Activated T-helper 2 cell treated with anti-CD3 and anti-CD28 coated beads, Interferon-gamma antibody, Interleukin-2, Interleukin-4, amounts not matched to agents 10 μg/mL and 5 μg/mL and 100 μg/mL, durations not matched to agents 14 hours and 24 hours and 36 hours (primary cell): Measurements from ENCODE around the gene TCEANC2. TPM values are rescaled to one million over a fixed set of nuclear protein-coding genes. Genes with fewer than 3 reads are reported as not detected.
"Not testable (repeated sequence)": the region's sequence is repeated elsewhere in the genome, so short reads cannot be mapped to it uniquely, and the experiment has no call there.

ENCODE experiments used
- DNase-seq: peaks from one replicate; pipeline ENCODE4 v3.0.0; 2021; ENCODE audit warnings: low spot score
- H3K27ac Mint-ChIP-seq: one replicate; pipeline ENCODE4 v1.8.0; 2021; ENCODE audit warnings: mixed read lengths
- H3K27me3 Mint-ChIP-seq: one replicate; pipeline ENCODE4 v1.8.0; 2021; ENCODE audit warnings: low read depth, mixed read lengths
- H3K36me3 Mint-ChIP-seq: one replicate; pipeline ENCODE4 v1.8.0; 2021; ENCODE audit warnings: low read depth, mixed read lengths
- H3K4me1 Mint-ChIP-seq: one replicate; pipeline ENCODE4 v1.8.0; 2021; ENCODE audit warnings: low read depth, mixed read lengths
- H3K4me3 Mint-ChIP-seq: one replicate; pipeline ENCODE4 v1.8.0; 2021; ENCODE audit warnings: low read depth, mild to moderate bottlenecking, moderate library complexity, mixed read lengths
- H3K9me3 Mint-ChIP-seq: one replicate; pipeline ENCODE4 v1.8.0; 2021; ENCODE audit warnings: mixed read lengths
- intact Hi-C: fragments of 100-400 bp; cut with micrococcal nuclease; formaldehyde crosslinking; loops from one replicate; pipeline ENCODE4 v1.15.1; 2023
- total RNA-seq: library from RNA; stranded (reverse); gene quantifications from 2 replicates; pipeline ENCODE4 v1.2.3, GENCODE V29; 2022

The TCEANC2 gene
- total RNA-seq, 1 donor from 2014 or later, result 13.2 TPM

DNA sequence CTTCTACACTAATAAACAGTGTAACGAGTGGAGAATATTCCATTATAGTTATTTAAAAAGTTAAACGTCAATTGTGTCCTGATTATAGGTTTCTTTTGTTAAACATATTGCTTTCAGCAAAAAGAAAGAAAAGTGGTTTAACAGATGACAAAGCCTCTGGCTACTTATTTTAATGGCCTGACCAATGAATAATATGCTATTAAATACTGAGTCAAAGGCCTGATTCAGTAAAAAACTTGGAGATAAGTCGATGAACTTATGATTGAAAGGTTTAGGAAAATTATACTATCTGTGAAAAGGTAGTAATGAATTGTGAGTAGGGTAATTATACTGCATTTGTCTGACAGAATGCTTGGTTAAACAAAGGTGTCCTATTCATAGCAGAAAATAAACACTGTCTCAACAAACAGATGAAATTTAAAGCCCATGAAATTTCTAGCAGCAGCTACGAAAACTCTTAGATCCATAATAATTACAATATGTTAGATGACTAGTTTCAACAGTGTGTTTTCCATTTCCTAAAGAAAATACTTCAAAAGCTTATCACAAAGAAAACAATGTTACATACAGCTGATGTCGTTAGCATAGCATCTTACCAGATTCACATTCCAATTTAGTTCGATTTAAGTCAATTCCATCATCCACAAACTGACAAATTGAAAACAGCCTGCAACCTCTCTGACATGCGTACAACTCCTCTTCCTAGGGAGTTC lies 6.6 kb upstream of the TCEANC2 start:
- Mint-ChIP-seq H3K27me3 (no peaks in the 10 kb centered on the region), H3K27ac (no peak overlapping the region), H3K4me1 (peaks cover 16% of the 10 kb centered on the region), H3K9me3 (no peaks in the 10 kb centered on the region), H3K36me3 (peaks cover 35% of the 10 kb centered on the region), H3K4me3 (no peak overlapping the region)
- DNase-seq, result no peak
- intact Hi-C loops, result no loop called here

DNA sequence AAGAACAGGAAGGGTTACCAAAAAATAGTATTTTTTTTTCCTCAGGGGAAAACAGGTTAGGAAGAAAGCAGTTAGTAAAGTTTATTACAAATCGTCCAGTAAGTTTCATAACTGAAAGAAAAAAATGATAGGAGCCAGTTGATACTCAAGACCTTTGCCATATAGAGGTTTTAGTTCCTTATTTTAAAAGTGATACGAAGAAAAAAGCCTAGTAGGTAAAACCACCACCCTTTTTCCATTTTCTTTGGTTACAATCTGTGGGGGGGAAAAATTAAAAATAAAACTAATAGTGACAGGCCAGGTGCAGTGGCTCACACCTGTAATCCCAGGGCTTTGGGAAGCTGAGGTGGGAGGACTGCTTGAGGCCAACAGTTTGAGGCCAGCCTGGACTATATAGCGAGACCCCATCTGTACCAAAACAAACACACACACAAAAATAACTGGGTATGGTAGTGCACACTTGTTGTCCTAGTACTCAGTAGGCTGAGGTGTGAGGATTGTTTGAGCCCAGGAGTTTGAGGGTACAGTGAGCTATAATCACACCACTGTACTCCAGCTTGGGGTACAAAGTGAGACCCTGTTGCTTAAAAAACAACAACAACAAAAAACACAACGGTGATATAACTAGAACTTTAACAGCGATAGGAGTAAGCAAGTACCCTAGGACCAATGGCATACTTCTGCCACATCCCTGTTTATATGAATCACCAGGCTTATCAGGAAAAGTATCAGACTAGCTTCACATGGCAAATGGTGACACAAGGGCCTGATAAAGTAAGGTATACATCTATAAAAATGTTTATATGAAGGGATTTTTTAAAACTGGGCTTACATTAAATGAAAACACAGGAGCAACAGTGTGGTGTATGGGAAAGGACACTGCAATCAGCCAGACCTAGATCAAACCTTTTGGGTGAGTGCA lies 5.8 kb upstream of the TCEANC2 start:
- peaks cover 28% of the 10 kb centered on the region for H3K36me3 Mint-ChIP-seq
- H3K4me3 Mint-ChIP-seq, result no peak overlapping the region
- no peak for DNase-seq
- peaks cover 16% of the 10 kb centered on the region for H3K4me1 Mint-ChIP-seq
- H3K27me3 Mint-ChIP-seq, result no peaks in the 10 kb centered on the region
- no peaks in the 10 kb centered on the region for H3K9me3 Mint-ChIP-seq
- no peak overlapping the region for H3K27ac Mint-ChIP-seq
- intact Hi-C loops, result no loop called here

DNA sequence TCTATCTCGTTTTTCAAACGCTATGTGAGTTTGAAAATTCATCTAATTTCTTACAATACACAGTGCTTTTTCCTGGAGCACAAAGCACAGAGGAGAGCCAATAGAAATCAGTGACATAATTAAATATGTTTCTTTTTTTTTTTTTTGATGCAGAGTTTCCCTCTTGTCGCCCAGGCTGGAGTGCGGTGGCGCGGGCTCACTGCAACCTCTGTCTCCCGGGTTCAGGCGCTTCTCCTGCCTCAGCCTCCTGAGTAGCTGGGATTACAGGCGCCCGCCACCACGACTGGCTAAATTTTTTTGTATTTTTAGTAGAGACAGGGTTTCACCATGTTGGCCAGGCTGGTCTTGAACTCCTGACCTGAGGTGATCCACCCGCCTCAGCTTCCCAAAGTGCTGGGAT lies 3.0 kb upstream of the TCEANC2 start:
- not testable (repeated sequence) for DNase-seq, H3K9me3 Mint-ChIP-seq, H3K4me3 Mint-ChIP-seq, H3K27ac Mint-ChIP-seq, H3K36me3 Mint-ChIP-seq, H3K27me3 Mint-ChIP-seq
- H3K4me1 Mint-ChIP-seq, result peaks cover 21% of the 10 kb centered on the region
- intact Hi-C loops, result loop anchor here (5.0 to 10.0 kb wide), 5 partner anchors 152 to 1993 kb away; partner anchors contain the start of genes BTF3L4, CPT2, CYB5RL and MRPL37

DNA sequence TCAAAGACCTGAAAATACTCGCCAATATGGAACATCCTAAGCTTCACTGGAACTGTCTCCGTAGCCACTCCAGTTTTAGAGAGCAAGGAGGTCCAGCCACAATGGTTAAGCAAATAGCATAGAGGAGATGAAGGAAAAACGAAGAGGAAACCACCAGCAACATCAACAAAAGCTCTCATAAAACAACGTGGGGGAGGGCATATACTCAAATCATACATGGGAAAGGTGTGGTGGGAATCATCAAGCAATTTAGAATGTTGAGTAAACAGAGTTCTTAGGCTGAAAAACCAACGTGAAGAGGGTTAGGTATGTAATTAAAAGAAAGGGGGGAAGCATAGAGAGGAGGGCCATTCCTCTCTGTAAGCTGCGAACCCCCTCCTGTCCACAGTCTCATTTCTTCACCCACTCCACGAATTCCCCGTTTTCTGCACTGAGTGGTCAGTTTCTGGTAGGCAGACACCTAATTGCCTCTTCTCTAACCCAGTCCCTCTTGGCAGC lies 1.4 kb upstream of the TCEANC2 start:
- H3K36me3 Mint-ChIP-seq, result peaks cover 13% of the 10 kb centered on the region
- intact Hi-C loops, result loop anchor here (2.0 to 10.0 kb wide), 6 partner anchors 150 to 1995 kb away; partner anchors contain the start of genes BTF3L4, CPT2, CYB5RL and MRPL37
- no peaks in the 10 kb centered on the region for H3K27me3 Mint-ChIP-seq
- no peak overlapping the region for H3K27ac Mint-ChIP-seq
- no peaks in the 10 kb centered on the region for H3K9me3 Mint-ChIP-seq
- H3K4me1 Mint-ChIP-seq, result peaks cover 23% of the 10 kb centered on the region
- DNase-seq, result no peak
- no peak overlapping the region for H3K4me3 Mint-ChIP-seq

DNA sequence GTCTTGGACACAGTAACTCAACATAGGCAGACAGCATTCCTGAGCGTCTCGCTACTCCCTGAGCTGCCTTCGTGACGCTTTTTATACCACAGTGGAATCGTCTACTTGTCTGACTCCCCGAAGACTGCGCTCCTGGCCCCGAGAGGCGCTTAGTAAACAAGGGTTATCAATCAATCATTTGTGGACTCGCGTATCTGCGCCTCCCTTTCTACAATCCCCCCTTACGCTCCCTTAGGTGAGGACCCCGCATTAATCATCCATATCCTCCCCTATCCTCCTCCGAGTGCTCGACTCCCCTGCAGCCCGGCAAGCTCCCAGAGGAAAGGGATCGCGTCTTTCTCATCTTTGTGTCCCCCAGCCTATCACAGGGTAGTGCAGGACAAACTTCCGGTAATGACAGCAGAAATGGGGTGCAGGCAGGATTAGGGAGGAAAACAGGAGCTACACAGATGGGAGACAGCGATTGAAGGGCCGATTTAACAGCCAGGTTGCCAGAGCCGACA lies 926 bp upstream of the TCEANC2 start:
- intact Hi-C loops, result loop anchor here (2.0 to 10.0 kb wide), 6 partner anchors 150 to 1995 kb away; partner anchors contain the start of genes BTF3L4, CPT2, CYB5RL and MRPL37
- DNase-seq, result peak; percentile 43
- Mint-ChIP-seq H3K9me3 (no peaks in the 10 kb centered on the region), H3K27me3 (no peaks in the 10 kb centered on the region), H3K36me3 (peaks cover 16% of the 10 kb centered on the region), H3K4me1 (peaks cover 21% of the 10 kb centered on the region), H3K4me3 (no peak overlapping the region), H3K27ac (no peak overlapping the region)

DNA sequence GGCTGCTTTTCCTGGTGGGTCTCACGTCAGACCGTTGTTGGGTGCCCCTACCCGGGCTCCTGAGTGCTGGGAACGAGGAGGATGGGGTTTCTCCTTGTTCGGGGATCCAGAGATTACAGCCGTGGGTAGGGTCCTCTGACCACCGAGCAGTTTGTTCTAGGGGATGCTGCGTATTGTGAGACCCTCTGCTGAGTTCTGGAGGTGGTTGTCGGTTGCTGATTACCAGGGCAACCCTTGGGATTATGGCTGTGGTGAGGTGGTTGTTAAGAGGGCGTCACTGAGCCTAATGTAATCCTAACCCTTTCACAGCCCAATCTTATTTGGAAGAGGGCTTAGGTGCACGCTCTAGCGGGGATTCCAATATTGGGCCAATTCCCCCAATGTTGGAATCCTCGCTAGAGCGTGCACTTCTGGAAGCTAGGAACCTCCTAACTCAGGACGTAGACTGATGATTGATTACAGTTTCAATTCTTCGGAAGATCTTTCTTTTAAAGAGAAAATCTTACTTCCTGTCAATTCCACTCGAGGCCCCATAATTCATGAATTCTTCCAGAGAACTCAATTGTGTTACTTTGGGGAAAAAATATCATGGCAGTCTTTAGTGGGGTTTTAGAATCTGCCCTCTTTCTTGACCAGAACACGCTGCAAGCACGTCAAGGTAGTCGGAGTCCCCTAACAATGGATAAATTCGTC lies 483 bp downstream of the TCEANC2 start:
- Mint-ChIP-seq H3K36me3 (peaks cover 28% of the 10 kb centered on the region), H3K4me3 (no peak overlapping the region), H3K9me3 (no peaks in the 10 kb centered on the region), H3K4me1 (peaks cover 18% of the 10 kb centered on the region), H3K27me3 (no peaks in the 10 kb centered on the region), H3K27ac (no peak overlapping the region)
- intact Hi-C loops, result loop anchor here (1.0 to 10.0 kb wide), 12 partner anchors 108 to 1997 kb away; partner anchors contain the start of genes BTF3L4, CPT2, CYB5RL and LRRC42
- DNase-seq, result no peak

DNA sequence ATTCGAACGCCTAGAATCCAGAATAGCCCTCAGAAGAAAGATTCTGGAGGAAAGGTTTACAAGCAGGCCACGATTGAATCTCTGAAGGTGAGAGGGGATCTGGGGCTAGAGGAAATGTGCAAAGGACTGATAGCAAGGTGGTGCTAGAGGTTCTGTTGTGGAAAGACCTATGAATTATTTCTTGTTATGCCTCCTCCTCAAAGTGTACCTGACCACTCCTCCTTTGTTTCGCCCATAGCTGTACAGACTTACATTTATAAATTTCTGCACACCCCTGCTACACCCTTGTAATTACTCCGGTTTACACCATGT lies 986 bp downstream of the TCEANC2 start:
- peaks cover 29% of the 10 kb centered on the region for H3K36me3 Mint-ChIP-seq
- H3K4me1 Mint-ChIP-seq, result peaks cover 18% of the 10 kb centered on the region
- no peaks in the 10 kb centered on the region for H3K27me3 Mint-ChIP-seq
- H3K9me3 Mint-ChIP-seq, result no peaks in the 10 kb centered on the region
- DNase-seq, result no peak
- no peak overlapping the region for H3K4me3 Mint-ChIP-seq
- intact Hi-C loops, result loop anchor here (5.0 to 10.0 kb wide), 5 partner anchors 148 to 1997 kb away; partner anchors contain the start of genes BTF3L4, CPT2, CYB5RL and MRPL37
- no peak overlapping the region for H3K27ac Mint-ChIP-seq

DNA sequence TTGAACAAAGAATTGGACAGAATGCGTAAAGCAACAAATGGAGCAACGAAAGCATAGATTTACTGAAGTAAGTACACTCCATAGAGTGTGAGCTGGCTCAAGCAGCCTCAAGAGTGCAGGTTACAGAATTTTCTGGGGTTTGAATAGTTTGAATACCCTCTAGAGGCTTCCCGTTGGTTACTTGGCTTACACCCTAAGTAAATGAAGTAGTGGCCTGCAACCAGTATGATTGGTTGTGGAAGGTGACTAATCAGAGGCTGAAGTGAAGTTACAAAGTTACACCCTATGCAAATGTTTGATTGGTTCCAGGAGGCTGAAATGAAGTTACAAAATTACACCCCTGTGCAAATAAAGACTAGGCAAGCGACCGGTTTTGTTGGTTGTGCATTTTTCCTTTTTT lies 10.9 kb downstream of the TCEANC2 start:
- intact Hi-C loops, result no loop called here
- no peak overlapping the region for H3K4me3 Mint-ChIP-seq
- H3K27ac Mint-ChIP-seq, result no peak overlapping the region
- peaks cover 3% of the 10 kb centered on the region for H3K4me1 Mint-ChIP-seq
- peaks cover 13% of the 10 kb centered on the region for H3K36me3 Mint-ChIP-seq
- H3K9me3 Mint-ChIP-seq, result no peaks in the 10 kb centered on the region
- no peaks in the 10 kb centered on the region for H3K27me3 Mint-ChIP-seq
- DNase-seq, result no peak

DNA sequence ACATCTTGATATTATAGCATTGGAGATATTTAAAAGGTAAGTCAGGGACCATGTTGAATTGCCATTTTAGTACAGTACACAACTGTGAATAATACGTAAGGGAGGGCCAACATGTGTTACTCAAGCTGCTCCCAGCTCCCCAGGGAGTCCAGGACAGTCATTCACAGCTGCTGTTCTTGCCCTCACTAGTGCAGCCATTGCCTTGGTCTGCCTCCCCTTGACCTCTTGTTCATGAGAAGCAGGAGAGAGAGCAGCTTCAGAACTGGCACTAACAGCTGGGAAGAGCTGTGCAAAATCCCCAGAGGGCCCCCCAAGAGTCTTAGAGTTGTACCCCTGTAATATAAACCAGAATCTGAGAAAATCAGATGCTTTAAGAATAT lies 16.4 kb downstream of the TCEANC2 start:
- Mint-ChIP-seq H3K4me3 (no peak overlapping the region), H3K4me1 (no peaks in the 10 kb centered on the region), H3K9me3 (no peaks in the 10 kb centered on the region), H3K36me3 (peaks cover 16% of the 10 kb centered on the region), H3K27me3 (no peaks in the 10 kb centered on the region), H3K27ac (no peak overlapping the region)
- no peak for DNase-seq
- intact Hi-C loops, result loop anchor here (1.0 kb wide), 1 partner anchor 420 kb away; no protein-coding TSS in a partner anchor

DNA sequence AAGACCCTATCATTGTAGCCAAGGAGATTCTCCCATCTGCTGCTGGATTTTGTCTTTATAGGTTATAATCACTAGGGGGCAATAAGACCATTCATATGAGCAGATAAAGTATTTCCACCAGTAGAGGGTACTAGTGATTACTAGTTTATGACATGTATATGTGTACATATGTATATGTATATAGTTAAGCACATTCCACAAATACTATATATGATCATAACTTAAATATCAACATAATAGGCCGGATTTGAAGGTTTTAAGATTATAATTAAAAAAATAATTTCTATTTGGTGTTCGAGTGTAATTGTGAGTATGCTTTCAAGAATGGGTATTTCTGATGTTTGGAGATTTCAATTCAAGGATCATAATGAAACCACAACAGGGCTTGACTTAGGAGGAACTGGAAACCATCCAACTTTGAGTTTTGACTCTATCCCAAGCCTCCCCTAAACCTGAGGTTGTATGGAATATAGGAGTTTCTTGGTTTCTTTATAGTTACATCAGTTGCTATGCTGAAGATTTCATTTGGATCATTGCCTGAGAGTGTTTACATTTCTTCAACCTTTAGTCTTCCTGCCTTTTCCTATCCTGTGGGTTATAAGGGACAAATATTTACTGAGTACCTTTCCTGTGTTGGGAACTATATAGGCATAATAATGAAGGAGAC lies 16.9 kb downstream of the TCEANC2 start:
- Mint-ChIP-seq H3K27me3 (no peaks in the 10 kb centered on the region), H3K36me3 (peaks cover 16% of the 10 kb centered on the region), H3K4me1 (no peaks in the 10 kb centered on the region), H3K27ac (no peak overlapping the region), H3K4me3 (no peak overlapping the region), H3K9me3 (no peaks in the 10 kb centered on the region)
- DNase-seq, result no peak
- intact Hi-C loops, result loop anchor here (1.0 kb wide), 1 partner anchor 419 kb away; no protein-coding TSS in a partner anchor

DNA sequence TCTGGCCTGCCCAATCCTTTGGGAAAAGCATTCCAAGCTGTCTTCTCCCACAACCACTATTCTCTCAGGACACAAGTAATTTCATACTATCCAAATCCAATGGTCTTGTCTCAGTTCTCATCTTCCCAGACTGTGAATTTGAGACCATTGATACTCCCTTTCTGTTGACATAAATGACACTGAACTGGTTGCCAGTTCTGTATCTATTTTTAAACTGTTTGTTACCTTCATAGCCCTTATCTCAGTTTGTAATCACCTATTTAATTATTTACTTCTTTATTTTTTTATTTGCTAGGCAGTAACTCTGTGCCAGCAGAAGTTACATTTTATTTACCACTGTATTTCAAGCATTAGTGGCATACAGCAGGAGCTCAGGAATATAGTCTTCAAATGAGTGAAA lies 24.0 kb downstream of the TCEANC2 start:
- no peak overlapping the region for H3K27ac Mint-ChIP-seq
- peaks cover 7% of the 10 kb centered on the region for H3K4me1 Mint-ChIP-seq
- H3K36me3 Mint-ChIP-seq, result peaks cover 11% of the 10 kb centered on the region
- H3K4me3 Mint-ChIP-seq, result no peak overlapping the region
- intact Hi-C loops, result no loop called here
- H3K27me3 Mint-ChIP-seq, result no peaks in the 10 kb centered on the region
- DNase-seq, result no peak
- no peaks in the 10 kb centered on the region for H3K9me3 Mint-ChIP-seq

DNA sequence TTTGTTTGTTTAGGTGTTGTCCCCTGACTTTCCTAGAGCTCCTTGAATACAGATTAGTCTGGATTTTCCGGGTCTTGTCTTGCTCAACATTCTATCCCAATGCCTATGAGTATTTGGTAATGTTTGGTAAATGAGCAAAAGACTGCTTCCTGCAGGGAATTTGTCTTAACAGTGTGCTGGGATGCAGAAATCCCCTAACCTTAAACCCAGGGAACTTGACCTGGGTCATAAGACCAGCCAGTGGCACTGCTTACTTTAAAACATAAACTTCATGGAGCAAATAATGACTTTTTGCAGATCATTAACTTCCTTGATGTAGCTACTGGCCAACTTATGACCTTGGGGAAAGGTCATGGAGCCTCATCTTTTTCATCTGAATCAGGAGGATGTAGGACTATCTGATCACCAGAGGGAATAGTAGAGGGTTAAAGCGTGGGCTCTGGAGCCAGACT lies 27.2 kb downstream of the TCEANC2 start:
- H3K27me3 Mint-ChIP-seq, result no peaks in the 10 kb centered on the region
- peaks cover 7% of the 10 kb centered on the region for H3K4me1 Mint-ChIP-seq

More for the DNA sequence above, 27.2 kb downstream of the TCEANC2 start:
- H3K4me3 Mint-ChIP-seq, result no peak overlapping the region
- DNase-seq, result no peak
- no peaks in the 10 kb centered on the region for H3K9me3 Mint-ChIP-seq
- H3K27ac Mint-ChIP-seq, result no peak overlapping the region
- peaks cover 11% of the 10 kb centered on the region for H3K36me3 Mint-ChIP-seq
- intact Hi-C loops, result loop anchor here (5.0 kb wide), 1 partner anchor 218 kb away; no protein-coding TSS in a partner anchor
